ENCODE results near the gene CFLAR.

DNA sequence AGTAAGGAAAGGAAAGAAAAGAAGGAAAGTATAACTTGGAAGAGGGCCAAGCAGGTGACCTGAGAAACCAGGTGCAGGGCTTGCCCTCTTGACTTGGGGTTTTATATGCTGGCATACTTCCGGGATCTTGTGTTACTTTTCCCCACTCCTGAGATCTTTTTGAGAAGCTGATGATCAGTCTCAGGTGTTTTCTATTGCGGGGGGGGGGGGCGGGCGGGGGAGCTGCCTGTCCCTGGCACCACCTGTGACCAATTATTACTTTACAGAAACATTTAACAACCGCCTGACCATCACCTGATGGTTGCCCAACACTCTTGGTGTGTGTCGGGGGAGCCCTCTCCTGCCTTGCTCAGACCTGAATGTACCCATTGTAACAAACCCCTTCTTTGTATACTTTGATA lies 60.1 kb downstream of the CFLAR start:
- TF ChIP-seq, protein P1, sequence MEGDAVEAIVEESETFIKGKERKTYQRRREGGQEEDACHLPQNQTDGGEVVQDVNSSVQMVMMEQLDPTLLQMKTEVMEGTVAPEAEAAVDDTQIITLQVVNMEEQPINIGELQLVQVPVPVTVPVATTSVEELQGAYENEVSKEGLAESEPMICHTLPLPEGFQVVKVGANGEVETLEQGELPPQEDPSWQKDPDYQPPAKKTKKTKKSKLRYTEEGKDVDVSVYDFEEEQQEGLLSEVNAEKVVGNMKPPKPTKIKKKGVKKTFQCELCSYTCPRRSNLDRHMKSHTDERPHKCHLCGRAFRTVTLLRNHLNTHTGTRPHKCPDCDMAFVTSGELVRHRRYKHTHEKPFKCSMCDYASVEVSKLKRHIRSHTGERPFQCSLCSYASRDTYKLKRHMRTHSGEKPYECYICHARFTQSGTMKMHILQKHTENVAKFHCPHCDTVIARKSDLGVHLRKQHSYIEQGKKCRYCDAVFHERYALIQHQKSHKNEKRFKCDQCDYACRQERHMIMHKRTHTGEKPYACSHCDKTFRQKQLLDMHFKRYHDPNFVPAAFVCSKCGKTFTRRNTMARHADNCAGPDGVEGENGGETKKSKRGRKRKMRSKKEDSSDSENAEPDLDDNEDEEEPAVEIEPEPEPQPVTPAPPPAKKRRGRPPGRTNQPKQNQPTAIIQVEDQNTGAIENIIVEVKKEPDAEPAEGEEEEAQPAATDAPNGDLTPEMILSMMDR (IDR thresholded peaks at IDR 0.05; ENCODE audit: poor library complexity, severe bottlenecking), result no peak
- TF ChIP-seq SMC3 (conservative IDR thresholded peaks at IDR 0.05; ENCODE audit: poor library complexity), result no peak
- no peak for TF ChIP-seq EZH2 (IDR thresholded peaks at IDR 0.05; ENCODE audit: borderline replicate concordance, insufficient read depth, low read length, poor library complexity, severe bottlenecking)
- no peak for TF ChIP-seq EP300 (conservative IDR thresholded peaks at IDR 0.05; ENCODE audit: poor library complexity, severe bottlenecking)
- TF ChIP-seq MXI1 (conservative IDR thresholded peaks at IDR 0.05; ENCODE audit: poor library complexity, severe bottlenecking), result no peak
- TF ChIP-seq, protein P2, sequence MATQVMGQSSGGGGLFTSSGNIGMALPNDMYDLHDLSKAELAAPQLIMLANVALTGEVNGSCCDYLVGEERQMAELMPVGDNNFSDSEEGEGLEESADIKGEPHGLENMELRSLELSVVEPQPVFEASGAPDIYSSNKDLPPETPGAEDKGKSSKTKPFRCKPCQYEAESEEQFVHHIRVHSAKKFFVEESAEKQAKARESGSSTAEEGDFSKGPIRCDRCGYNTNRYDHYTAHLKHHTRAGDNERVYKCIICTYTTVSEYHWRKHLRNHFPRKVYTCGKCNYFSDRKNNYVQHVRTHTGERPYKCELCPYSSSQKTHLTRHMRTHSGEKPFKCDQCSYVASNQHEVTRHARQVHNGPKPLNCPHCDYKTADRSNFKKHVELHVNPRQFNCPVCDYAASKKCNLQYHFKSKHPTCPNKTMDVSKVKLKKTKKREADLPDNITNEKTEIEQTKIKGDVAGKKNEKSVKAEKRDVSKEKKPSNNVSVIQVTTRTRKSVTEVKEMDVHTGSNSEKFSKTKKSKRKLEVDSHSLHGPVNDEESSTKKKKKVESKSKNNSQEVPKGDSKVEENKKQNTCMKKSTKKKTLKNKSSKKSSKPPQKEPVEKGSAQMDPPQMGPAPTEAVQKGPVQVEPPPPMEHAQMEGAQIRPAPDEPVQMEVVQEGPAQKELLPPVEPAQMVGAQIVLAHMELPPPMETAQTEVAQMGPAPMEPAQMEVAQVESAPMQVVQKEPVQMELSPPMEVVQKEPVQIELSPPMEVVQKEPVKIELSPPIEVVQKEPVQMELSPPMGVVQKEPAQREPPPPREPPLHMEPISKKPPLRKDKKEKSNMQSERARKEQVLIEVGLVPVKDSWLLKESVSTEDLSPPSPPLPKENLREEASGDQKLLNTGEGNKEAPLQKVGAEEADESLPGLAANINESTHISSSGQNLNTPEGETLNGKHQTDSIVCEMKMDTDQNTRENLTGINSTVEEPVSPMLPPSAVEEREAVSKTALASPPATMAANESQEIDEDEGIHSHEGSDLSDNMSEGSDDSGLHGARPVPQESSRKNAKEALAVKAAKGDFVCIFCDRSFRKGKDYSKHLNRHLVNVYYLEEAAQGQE (IDR thresholded peaks at IDR 0.05; ENCODE audit: borderline replicate concordance), result no peak

All from neural cell (in vitro differentiated cells).